RPMI8226 (cell line): Measurements from ENCODE around the gene LCE1A.

Source experiments
- DNase-seq: peaks from one replicate; pipeline ENCODE4 v3.0.0-alpha.2; 2015

The LCE1A gene

DNA sequence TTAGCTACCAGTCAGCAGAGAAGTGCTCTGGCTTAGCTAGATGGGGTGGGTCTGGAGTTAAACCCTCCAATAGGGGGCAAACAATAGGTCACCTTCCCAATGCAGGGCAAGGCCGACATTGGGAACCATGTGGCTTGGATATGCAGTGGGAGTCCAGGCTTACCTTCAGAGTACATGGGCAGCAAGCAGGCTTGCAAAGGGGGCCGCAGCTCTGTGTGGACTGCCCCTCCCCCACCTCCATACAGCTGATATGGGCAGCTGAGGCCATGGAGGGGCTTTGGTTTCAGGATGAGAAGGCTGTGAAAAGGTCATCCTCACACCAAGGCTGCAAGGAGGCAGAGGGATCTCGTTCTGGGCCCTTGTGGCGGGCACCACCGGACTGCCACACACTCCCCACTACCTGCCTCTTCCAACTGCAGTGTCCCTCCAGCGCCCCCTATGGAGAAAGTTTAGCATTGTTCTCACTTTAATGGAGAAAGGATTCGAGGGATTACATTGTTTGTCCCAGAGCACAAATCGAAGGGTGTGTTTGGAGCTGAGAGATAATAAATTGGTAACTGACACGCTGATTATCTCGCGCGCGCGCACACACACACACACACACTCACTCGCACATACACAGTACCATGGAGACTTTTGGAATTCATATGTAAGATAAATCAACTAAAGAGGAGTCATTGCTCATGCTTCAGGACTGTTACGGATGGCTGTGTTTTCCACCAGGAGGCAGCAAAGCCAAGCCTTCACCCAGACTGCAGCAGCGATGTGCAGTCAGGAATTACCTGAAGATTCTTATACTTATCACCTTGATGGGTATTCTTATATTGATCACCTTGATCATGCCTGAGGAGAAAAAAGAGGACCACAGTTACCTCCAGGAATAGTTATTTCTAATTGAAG, 43.8 kb downstream of the LCE1A start:
- peak; percentile 48 for DNase-seq

DNA sequence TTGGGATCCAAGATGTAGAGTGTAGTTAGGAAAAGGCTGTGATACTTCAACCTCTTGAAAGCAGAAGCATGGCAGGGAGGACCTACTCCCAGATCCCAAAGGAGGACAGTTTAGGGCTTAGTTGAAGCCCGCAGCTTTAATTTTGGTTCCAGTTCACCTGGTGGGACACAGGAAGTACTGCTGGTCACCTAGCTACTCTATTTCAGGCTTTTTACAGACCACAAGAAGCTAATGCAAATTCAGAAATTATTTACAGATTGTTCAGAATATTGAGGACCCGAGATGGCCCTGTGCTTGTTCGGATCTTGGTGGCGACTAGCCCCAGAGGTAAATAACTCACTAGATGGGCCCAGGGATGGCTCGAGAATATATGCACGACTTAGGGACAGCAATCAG, 44.5 kb downstream of the LCE1A start:
- DNase-seq = no peak

DNA sequence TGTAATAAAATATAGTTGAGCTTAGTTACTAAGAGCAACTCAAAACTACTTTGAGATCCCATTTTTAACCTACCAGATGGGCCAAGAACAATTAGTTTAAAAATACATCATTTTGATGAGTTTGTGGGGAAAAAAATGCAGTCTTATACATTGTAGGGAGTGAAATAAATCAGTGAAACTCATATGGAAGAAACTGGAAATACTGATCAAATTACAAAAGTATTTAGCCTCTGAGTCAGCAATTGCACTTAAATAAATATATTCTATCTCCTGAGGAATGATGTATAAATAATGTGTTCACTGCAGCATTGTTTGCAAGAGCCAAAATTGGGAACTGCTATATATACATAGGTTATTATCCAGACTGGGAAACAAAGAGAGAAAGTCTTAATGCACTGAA, 46.2 kb downstream of the LCE1A start:
- DNase-seq = no peak

DNA sequence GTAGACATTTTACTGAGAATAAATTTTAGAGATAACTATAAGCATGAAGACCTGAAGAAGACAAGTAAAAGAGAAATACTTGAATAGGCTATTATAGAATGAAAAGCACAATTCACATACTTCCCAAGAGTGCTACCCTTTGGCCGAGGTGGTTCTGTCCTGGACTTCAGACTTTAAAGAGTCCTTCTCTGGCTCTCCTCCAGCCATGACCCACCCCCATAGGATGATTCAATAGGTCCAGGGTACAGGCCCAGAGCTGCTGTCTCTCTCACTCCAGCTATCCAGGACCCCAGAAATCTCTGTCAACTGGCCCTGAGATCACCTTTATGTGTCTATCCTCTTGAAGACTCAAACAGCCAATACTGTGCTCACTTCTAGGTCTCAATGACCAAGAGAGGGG, 49.6 kb downstream of the LCE1A start:
- no peak for DNase-seq
